GM21447 (cell line): ENCODE data around the gene DPRX.

Experiments used
- ATAC-seq: cut with Tn5 transposase; IDR thresholded peaks from one replicate; pipeline ENCODE4 v1.9.1; 2021; ENCODE audit not compliant: unreplicated experiment

DPRX gene, protein sequence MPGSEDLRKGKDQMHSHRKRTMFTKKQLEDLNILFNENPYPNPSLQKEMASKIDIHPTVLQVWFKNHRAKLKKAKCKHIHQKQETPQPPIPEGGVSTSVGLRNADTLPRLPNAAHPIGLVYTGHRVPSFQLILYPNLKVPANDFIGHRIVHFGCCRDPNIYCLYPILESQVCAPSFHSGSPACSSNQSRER

GRCh38 chr19:53631949-53632407, at the start of gene DPRX:
Gene DPRX, plus strand, starts transcription at chr19:53631999. Its CDS starts 108 bp downstream, at chr19:53632107.
- no peak for ATAC-seq

DNA sequence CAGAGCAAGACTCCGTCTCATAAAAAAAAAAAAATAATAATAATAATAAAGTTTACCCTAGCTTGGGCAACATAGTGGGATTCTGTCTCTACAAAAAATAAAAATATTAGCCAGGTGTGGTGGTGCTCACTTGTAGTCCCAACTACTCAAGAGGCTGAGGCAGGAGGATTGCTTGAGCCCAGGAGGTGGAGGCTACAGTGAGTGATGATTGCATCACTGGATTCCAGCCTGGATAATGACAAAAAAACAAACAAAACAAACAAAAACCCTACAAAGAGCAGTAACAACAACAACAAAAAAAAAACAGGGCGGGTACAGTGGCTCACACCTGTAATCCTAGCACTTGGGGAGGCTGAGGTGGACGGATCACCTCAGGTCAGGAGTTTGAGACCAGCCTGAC, 48.6 kb upstream of the DPRX start:
- ATAC-seq: no peak

DNA sequence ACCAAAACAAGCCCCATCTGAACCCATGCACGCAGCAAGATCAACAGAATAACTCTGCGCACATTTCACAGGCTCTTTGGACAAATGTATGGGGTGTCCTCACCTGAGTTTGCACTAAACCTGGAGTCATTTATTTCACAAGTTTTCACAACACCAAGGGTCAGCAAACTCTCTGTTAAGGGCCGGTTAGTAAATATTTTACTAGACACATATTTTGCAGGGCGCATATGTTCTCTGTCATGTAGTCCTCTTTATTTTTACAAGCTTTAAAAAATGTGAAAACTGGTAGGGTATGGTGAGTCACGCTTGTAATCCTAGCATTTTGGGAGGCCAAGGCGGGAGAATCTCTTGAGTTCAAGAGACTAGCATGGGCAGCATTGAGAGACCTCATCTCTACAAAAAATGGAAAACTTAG, 45.5 kb upstream of the DPRX start:
- ATAC-seq: no peak

GRCh38 chr19:53594811-53595509, 36.8 kb upstream of the DPRX start:
- ATAC-seq: no peak

DNA sequence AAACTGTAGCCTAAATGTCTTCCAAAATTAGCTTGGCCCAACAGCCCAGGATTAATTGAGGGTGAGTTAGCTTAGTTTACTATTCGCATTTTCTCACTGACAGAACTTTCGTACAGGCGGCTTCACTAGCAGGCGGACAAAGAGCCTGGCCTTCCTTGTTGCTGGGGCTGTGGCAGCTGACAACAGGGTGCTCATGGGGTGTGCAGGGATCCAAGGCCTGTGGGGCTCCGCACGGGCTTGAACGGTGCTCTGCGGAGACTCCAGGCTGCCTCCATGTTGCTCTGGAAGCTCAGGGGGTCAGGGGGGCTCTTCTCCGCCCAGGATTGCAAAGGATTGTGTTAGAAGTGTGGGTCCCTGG, 36.3 kb upstream of the DPRX start:
- ATAC-seq: no peak

- ATAC-seq: no peak
Observed at GRCh38 chr19:53596056-53596455, 35.7 kb upstream of the DPRX start.

DNA sequence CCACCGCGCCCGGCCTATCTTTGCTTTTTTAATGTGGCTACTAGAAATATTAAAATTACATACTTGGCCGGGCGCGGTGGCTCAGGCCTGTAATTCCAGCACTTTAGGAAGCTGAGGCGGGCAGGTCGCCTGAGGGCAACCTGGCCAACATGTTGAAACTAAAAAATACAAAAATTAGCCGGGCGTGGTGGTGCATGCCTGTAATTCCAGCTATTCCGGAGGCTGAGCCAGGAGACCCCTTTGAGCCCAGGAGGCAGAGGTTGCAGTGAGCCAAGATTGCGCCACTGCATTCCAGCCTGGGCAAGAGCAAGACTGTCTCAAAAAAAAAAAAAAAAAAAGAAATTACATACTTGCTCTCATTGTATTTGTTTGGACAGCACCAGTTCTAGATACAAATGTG, 34.8 kb upstream of the DPRX start:
- no peak for ATAC-seq

DNA sequence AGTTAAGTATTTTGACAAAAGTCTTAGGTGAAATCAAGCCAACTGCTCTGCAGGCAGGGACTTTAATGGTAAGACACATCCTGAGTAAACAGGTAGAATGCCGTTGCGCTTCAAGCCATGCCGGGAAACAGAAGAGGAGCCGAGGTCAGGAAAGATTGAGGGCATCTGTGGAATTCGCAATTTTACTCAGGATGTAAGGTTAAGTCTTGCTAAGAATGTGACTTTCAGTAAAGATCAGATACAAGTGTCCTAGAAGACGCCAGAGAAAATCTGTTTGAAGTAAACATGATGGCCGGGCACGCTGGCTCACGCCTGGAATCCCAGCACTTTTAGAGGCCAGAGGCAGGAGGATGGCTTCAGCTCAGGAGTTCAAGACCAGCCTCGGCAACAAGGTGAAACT, 33.4 kb upstream of the DPRX start:
- ATAC-seq: no peak

DNA sequence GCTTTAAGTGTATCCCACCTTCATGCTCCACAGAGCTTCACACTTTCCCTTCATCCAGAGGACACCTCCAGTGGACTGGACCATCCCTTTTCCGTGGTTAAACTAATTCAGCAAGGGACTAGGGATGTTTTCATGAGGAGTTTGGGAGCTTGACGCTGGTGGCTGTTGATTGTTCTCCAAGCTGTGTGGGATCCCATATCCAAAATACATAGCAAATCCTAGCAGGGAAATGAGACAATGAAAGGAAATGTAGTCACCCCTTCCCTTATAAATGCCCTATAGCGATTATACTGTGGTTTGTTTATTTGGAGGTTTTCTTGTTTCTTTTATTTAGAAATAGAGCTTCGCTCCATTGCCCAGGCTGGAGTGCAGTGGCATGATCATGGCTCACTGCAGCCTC, 31.6 kb upstream of the DPRX start:
- no peak for ATAC-seq

DNA sequence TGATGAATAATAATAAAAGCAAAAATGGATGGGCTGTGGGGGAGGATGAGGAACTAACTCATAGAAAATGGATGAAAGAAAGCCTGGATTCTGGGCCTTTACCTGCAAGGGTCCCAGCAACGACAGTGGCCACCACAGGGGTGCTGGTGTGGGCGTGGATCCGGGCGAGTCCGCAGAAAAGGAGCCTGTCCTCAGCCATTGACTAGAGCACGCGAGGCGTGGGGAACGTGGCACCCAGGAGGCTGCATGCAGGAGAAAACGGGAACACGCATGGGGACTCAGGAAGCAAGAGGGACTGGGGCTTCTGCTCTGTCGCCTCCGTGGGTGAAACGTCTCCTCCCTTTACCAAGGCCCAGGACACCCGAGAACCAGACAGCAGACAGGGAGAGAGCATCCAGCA, 25.8 kb upstream of the DPRX start:
- ATAC-seq: no peak

DNA sequence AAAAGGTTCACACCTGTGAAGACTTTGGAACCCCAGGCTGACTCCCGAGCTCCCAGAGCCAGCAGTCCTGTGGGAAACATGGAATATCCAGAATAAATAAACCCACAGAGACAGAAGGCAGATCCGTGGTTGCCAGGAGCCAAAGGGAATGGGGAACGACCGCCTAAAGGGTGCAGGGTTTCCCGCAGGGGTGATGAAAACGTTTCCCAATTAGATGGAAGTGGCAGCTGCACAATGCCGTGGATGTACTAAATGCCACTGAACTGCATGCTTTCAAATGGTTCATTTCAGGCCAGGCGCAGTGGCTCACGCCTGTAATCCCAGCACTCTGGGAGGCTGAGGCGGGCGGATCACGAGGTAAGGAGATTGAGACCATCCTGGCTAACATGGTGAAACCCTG, 23.4 kb upstream of the DPRX start:
- no peak for ATAC-seq

GRCh38 chr19:53612762-53613526, 18.9 kb upstream of the DPRX start:
- no peak for ATAC-seq

DNA sequence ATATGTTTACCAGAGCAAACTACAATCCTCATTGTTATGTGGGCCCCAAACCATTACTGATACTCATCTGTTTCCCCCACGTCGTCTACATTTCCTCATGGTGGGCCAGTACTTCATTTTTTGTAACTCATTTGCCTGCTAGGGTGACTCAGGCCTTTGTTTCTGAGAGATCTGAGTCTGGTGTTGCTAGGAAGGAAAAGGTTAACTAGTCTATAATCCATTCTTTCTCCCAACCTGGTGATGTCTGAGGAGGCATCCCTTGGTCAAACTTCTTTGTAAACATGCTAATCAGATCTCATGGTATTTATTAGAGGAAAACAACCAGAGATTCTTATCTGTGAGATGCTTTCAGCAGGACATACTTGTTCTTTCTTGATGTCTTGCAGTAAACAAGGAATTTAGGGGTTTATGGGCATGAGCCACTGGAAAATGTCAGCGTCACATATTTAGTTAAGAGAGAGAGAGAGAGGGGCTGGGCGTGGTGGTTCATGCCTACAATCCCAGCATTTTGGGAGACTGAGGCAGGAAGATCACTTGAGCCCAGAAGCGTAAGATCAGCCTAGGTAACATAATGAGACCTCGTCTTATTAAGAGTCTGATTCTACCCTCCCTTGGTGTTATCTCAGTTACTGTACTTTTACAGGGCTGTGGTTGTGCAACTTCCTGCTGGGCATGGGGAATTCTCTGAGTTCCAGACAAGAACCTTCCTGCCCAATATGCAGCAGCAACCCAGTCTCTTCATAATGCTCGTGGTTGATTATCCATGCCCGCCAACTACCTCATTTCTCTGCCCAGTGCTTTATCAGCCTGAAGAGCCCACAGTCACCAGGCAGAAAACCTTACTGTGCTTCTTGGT, 9.7 kb upstream of the DPRX start:
- no peak for ATAC-seq

GRCh38 chr19:53624771-53625545, 6.8 kb upstream of the DPRX start:
- no peak for ATAC-seq

DNA sequence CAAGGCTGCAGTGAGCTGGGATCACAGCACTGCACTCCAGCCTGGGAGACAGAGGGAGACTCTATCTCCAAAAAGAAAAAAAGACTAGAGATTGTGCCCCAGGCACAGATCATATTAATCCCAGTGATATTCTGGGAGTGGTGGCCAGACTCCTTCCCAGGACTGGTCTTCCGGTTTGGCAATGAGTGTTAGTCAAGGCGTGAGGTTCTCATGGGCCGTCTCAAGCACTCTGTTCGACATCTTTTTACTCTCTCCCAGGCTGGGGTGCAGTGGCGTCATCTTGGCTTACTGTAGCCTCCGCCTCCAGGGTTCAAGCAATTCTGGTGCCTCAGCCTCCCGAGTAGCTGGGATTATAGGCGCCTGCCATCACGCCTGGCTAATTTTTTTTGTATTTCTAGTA, 5.3 kb upstream of the DPRX start:
- ATAC-seq: no peak

DNA sequence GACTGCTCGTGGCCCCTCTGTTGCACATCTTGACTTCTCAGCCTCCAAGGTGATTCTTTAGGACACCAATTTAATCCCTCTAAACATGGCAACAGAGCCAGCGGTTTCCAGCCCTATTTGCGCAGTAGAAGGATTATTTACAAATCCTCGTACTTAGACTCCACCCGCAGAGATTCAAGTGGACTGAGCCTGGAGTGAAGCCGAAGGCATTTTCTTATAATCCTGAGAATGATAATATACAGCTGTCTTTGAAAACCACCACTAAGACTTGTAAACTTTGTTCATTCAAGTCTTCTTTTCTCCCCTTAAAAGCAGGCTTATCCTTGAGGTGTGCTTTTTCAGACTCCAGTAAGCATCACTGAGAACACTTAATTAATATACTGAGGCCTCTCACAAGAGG, 4.8 kb upstream of the DPRX start:
- no peak for ATAC-seq

- no peak for ATAC-seq
Observed at GRCh38 chr19:53634768-53635167, 3.0 kb downstream of the DPRX start.

DNA sequence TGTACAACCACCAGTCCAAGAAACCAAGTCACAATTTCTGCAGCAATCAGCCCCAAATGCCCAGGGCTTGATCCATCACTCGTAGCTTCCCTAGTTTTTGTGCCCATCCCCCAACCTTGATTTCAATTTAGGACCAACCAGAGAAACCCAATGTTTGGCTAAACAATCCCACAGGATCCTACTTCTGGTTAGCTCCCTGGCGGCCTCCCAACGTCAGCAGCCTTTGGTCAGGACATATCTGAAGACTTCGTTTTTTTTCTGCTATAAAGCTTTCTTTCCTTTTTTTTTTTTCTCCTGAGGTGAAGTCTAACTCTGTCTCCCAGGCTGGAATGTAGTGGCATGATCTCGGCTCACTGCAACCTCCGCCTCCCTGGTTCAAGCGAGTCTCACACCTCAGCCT, 7.7 kb downstream of the DPRX start:
- ATAC-seq: no peak

DNA sequence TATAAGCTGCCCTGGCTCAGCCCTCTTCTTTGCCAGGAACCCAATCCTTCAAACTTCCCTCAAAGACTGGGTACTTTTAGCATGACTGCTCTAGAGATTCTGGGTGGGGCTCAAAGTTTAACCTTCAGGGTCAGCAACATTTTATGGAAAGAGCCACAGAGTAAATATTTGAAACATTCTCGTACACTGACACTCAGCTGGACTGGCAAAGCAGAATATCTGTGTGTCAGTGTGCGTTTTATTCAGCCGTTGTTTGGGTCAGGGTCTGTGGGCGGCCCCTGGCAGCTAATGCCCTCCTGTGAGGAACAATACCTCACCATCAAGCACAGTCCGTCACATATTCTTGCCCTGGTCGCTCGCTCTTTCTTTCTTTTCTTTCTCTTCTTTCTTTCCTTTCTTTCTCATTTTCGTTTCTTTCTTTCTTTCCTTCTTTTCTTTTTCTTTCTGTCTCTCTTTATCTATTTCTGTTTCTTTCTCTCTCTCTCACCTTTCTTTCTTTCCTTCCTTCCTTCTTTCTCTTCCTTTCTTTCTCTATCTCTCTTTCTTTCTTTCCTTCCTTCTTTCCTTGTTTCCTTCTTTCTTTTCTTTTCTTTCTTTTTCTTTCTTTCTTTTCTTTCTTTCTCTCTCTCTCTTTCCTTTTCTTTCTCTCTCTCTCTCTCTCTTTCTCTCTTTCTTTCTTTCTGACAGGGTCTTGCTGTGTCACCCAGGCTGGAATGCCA, 10.7 kb downstream of the DPRX start:
- ATAC-seq: no peak
